Kidney epithelial cell (primary cell): Measurements from ENCODE around the gene BTBD9. TPM values are rescaled to one million over a fixed set of nuclear protein-coding genes. Genes with fewer than 3 reads are reported as not detected.

Experiments
- DNase-seq: peaks from one replicate; pipeline ENCODE4 v3.0.0-alpha.2; 2010; ENCODE audit warnings: low read depth
- H3K27me3 ChIP-seq: 2 replicates; pipeline ENCODE4 v1.6.0; 2011; ENCODE audit warnings: low read length; ENCODE audit not compliant: control insufficient read depth, insufficient read depth
- H3K36me3 ChIP-seq: 2 replicates; pipeline ENCODE4 v1.5.1; 2011; ENCODE audit warnings: low read length; ENCODE audit not compliant: control insufficient read depth, insufficient read depth
- H3K4me3 ChIP-seq: 2 replicates; pipeline ENCODE4 v1.5.1; 2011; ENCODE audit warnings: low read depth, mild to moderate bottlenecking, control low read depth, low read length
- total RNA-seq: library from RNA; depleted of rRNA; stranded (reverse); fragments of >200 nt; gene quantifications from 2 replicates; pipeline ENCODE4 v1.2.3, GENCODE V29; 2015
- TF ChIP-seq, protein P1 (sequence below): IDR thresholded peaks from 2 replicates; pipeline ENCODE4 v1.5.1; 2011; ENCODE audit warnings: mild to moderate bottlenecking, moderate library complexity, low read length, control low read depth, inconsistent platforms; ENCODE audit not compliant: insufficient read depth, poor library complexity, severe bottlenecking

The BTBD9 gene
- 7.3 and 10.5 TPM in 2 replicates for total RNA-seq

- TF ChIP-seq, protein P1, sequence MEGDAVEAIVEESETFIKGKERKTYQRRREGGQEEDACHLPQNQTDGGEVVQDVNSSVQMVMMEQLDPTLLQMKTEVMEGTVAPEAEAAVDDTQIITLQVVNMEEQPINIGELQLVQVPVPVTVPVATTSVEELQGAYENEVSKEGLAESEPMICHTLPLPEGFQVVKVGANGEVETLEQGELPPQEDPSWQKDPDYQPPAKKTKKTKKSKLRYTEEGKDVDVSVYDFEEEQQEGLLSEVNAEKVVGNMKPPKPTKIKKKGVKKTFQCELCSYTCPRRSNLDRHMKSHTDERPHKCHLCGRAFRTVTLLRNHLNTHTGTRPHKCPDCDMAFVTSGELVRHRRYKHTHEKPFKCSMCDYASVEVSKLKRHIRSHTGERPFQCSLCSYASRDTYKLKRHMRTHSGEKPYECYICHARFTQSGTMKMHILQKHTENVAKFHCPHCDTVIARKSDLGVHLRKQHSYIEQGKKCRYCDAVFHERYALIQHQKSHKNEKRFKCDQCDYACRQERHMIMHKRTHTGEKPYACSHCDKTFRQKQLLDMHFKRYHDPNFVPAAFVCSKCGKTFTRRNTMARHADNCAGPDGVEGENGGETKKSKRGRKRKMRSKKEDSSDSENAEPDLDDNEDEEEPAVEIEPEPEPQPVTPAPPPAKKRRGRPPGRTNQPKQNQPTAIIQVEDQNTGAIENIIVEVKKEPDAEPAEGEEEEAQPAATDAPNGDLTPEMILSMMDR: no peak
- H3K36me3 ChIP-seq: no peaks in the 10 kb centered on the region
- peak within 1 kb of the TSS; percentile 92 for H3K4me3 ChIP-seq
- no peaks in the 10 kb centered on the region for H3K27me3 ChIP-seq
- peak; percentile 14 for DNase-seq
Observed at GRCh38 chr6:38639498-38640215, at the start of gene BTBD9. BTBD9 (minus strand) TSS chr6:38639929.

DNA sequence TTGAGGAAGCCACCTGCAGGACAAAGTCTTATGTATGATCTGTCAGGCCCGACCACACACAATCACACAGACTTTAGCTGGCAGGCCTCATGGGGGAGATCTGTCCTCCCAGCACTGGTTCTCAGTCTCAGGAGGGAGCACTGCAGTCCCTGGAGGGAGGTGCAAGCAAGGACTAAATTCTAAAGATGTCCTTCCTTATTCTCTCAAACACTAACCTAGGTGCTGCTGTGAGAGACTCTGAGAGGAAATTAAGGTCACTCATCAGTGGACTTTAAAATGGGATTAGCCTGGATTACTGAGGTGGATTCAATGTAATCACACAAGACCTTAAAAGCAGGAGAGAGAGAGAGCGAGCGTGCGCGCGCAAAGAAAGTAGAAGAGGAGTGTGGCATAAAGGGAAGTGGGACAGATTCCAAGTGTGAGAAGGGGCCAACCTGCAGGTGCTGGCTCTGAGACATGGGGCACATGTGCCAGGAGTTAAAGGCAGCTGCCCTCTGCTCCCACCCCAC is 48.9 kb upstream of the BTBD9 start:
- no peaks in the 10 kb centered on the region for H3K36me3 ChIP-seq
- no peak overlapping the region for H3K4me3 ChIP-seq
- no peak for DNase-seq
- TF ChIP-seq, protein P1: no peak
- H3K27me3 ChIP-seq: no peaks in the 10 kb centered on the region

DNA sequence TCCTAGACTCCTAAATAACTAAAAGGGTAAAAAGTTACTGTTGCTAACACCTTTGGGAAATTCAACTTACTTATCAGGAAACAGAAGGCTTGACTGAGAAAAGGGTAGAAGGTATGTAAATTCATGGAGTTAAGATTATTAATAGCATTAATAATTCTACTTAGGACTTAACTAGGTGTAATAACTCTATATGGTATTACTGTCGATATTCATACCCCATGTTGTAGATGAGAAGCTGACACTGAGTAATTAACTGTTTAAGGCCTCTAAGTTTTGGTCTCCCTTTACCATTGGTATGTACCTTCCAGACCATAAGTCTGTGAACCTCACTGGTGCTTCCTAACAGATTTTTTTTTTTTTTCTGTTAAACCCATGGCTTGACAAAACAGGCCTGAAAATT is 47.8 kb upstream of the BTBD9 start:
- TF ChIP-seq, protein P1: no peak
- H3K27me3 ChIP-seq: no peaks in the 10 kb centered on the region
- no peak for DNase-seq
- H3K4me3 ChIP-seq: no peak overlapping the region
- no peaks in the 10 kb centered on the region for H3K36me3 ChIP-seq

DNA sequence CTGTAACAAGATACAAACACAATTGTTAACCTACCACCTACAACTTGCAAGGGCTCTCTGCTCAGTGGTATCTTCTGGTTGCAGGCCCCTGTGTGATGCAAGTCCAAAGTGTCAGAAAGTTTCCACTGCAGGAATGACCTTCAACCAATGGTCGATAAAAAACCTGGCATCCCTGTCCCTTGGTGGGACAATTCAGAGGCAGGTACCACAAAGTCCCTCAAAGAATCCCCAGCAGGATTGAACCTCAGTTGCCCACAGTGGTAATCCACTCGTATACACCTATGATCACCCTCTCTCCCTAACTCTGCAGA is 47.3 kb upstream of the BTBD9 start:
- H3K27me3 ChIP-seq: no peaks in the 10 kb centered on the region
- DNase-seq: no peak
- TF ChIP-seq, protein P1: no peak
- no peak overlapping the region for H3K4me3 ChIP-seq
- H3K36me3 ChIP-seq: no peaks in the 10 kb centered on the region

- Histone ChIP-seq H3K4me3 (no peak overlapping the region), H3K27me3 (no peaks in the 10 kb centered on the region), H3K36me3 (no peaks in the 10 kb centered on the region)
- TF ChIP-seq, protein P1: no peak
- DNase-seq: no peak
Observed at GRCh38 chr6:38686270-38687042, 46.7 kb upstream of the BTBD9 start.
